GM18858 (cell line): Measurements from ENCODE around the gene RAPGEF6.
"Not testable (repeated sequence)": the region's sequence is repeated elsewhere in the genome, so short reads cannot be mapped to it uniquely, and the experiment has no call there.

Experiments
- ATAC-seq: cut with Tn5 transposase; IDR thresholded peaks from one replicate; pipeline ENCODE4 v1.9.1; 2021; ENCODE audit not compliant: unreplicated experiment

The RAPGEF6 gene

GRCh38 chr5:131514316-131515283 lies 120.4 kb downstream of the RAPGEF6 start:
- no peak for ATAC-seq

GRCh38 chr5:131513780-131514179 lies 121.2 kb downstream of the RAPGEF6 start:
- no peak for ATAC-seq

DNA sequence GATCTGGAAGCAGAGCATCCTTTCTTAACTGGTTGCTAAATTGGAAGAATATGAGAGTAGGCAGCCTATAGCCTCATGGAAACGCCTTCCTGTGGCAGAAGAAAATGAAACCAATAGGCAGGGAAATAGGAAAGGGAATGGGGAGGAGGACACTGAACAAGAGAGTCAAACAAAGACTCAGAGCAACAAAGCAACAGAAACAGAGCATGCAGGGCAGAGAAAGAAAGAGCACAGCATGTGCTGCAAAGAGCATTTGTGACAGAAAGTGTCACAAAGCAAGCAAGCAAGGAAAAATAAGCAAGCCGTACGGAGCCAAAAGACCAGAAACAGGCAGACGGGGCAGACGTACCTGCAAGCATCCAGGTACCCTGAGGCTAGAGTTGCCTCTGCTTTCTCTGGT lies 123.1 kb downstream of the RAPGEF6 start:
- no peak for ATAC-seq

DNA sequence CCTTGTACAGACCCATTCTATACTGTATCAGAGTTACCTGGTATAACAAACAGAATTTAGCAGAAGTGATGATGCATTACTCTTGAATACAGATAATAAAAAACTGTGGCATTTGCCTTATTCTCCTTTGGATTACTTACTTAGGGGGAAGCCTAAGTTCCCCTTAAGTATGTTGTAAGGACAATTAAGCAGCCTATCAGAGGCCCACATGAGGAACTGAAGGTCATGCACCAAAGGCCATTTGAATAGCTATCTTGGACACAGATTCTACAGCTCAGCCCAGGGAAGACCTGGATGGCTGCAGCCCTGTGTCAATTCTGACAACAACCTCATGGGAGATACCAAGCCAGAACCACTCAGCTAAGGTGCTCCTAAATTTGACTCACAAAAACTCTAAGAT lies 125.2 kb downstream of the RAPGEF6 start:
- no peak for ATAC-seq

DNA sequence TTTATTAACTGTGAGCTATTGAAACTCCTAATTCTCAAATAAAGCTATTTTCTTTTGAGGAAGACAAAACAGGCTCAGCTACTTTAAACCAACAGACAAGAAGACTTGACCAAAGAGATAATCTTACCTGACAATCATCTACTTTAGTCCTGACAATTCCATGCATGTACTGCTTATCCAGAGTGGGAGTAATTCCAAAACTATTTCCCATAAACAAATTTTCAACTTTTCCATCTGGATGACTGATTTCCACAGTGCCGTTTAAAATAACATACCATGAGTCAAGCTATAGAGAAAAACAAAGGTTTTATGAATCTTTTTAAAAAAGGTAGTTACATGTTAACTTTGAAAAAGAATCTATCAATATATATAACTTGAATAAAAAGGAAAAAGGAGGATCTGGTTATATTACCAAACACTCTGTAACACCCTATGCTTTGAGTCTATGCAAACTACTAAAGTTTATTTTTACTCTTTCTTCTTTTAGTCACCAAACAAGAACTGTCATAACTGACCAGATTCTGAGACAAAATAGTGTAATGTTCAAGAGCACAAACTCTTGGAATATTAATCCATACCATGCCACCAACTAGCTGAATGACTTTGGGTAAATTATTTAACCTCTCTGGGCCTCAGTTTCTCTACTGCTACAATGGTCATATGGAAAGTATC lies 129.7 kb downstream of the RAPGEF6 start:
- ATAC-seq = peak; percentile 44

DNA sequence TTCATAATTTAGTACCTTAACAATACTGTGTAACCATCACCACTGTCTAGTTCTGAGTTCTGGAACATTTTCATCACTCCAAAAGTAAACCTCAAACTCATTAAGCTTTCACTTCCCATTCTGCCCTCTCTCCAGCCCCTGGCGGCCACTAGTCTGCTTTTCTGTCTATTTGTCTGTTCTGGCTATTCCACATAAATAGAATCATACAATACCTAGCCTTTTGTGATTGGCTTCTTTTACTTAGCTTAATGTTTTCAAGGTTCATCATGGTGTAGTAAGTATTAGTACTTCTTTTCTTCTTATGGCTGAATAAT lies 138.7 kb downstream of the RAPGEF6 start:
- ATAC-seq = peak; percentile 88

GRCh38 chr5:131495536-131496399 lies 139.3 kb downstream of the RAPGEF6 start:
- ATAC-seq = peak; percentile 9

GRCh38 chr5:131491749-131492148 lies 143.3 kb downstream of the RAPGEF6 start:
- no peak for ATAC-seq

DNA sequence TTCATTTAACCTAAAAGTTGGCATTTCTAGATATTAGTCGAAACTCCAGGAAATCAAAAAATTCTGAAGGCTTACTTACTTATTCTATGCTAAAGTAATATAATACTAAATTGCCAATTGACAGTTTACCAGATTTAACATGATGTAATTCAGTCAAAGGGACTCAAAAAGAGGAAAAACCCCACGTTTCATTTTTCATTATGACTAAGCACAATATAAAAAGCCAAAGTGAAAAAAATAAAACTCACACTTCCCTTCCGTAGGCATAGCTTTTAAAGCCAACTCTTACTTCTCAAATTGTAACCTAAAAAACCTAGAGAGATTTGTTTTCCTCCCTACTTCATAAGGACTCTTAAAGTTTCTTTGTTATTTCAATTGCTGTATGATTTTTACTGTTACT lies 146.6 kb downstream of the RAPGEF6 start:
- ATAC-seq = peak; percentile 86

GRCh38 chr5:131487371-131487770 lies 147.7 kb downstream of the RAPGEF6 start:
- not testable (repeated sequence) for ATAC-seq

- no peak for ATAC-seq
Measured at GRCh38 chr5:131482617-131483016, 152.4 kb downstream of the RAPGEF6 start.

GRCh38 chr5:131481569-131481968 lies 153.5 kb downstream of the RAPGEF6 start:
- ATAC-seq = no peak

DNA sequence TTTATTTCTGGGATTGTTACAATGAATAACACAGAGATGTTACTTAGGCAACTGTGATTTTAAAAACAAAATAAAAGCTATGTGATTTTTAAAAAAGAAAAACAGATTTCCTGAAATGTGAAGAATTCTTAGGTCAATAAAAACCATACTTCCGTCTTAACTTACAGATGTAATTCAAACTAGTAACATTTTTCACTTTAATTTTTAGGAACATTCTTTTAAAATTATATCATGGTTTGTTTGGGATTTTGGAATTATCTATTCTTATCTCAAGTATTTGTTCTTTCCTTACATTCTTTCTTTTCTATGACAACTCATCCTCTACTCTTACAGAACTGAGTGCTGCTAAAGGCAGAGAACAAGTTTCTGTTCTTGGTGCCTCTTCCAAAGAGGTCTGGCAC lies 159.5 kb downstream of the RAPGEF6 start:
- no peak for ATAC-seq

DNA sequence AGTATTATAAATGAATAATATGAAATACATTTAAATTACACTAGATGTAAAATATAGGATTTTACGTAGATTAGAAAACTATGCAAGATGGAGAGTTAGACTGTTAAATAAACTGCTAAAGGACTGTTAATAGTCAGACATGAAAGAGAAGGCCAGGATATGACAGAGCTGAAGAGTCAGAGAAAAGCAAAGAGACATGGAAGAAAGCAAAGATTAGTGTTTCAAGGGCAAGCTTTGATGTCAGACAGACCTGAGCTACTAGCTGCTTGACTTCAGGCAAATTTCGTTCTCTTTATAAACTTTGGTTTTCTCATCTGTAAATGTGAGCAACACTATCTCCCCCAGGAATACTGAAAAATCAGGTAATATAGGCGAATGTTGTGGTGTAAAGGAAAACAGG lies 161.3 kb downstream of the RAPGEF6 start:
- ATAC-seq = no peak

GRCh38 chr5:131466171-131466766 lies 168.8 kb downstream of the RAPGEF6 start:
- no peak for ATAC-seq

DNA sequence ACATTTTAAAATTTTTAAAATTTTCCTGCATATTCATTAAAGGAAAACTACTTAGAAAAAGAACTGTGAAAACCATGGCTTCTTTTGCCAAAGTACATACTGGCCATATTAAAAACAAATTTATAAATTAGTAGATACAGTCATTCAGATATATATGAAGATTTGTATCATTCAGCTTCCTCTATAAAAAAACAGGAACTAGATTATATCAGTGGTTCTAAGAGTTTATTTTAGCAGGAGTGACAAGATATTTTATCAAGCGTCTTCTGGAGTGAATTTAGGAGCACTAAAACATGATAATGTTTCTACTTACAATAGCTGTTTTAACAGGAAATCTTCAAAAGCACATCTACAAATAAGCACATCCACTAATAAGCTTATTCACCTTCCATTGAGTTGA lies 171.4 kb downstream of the RAPGEF6 start:
- no peak for ATAC-seq

DNA sequence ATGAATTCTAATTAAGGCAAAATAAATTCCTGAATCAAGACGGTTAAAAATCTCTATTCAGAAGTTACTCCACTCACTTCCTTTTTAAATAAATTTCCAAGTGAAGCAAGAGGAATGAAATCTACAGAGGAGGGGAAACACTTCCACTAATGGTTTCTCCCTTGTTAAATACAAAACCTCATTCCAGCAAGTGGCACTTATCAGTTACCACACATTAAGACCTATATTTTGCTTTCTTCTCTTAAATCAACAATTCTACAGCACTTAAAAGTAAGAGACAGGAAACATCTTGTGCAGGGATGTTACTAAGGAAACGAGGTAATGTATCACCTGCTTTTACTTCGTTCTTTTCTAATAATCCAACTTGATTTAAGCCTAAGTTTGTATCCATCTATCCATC lies 172.6 kb downstream of the RAPGEF6 start:
- ATAC-seq = no peak

DNA sequence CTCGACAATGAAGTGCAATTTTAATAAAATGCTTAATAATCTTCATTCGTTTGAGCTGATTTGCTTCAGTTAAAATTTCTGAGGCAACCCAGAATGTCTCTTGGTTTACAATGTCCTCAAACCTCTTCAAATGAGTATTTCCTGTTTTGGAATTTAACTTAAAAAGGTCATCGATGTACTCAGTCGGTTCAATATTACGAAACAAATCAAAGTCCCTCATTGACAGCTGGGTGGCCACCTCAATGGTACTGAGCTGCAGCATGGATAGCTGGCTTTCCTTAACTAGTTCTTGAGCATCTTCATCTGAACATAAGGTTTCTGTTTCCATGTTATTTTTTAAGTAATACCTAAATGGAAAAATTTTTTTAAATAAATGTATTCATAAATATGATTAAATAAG lies 173.3 kb downstream of the RAPGEF6 start:
- ATAC-seq = no peak

DNA sequence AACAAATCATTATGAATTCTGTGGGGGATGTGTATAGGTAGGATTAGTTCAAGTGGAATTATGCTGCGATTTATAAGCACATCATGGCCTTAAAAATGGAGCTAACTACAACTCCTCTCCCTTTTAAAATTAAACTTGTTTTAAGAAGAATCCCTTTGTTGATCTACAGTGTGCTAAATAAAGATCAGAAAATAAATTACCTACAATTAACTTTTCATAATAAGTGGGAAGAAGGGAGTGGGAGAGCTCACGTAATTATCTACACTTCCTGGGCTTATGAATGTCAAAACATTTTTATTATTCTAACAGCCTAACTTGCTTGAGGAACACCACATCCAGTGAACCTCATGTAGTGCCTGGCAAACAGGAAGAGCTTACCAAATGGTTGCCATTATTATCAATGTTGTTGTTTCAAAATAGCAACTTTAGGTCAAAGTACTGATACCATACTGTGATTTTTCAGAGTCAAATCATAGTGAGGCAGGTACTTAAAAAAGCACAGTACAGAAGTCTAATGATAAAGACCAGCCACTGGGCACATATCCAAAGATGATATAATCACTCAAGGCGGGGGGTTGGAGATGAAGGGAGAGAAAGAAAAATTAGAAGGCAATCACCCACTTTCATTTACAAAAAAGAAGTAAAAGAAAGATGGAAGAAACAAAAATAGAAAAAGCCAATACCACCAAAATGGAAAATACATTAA lies 174.0 kb downstream of the RAPGEF6 start:
- no peak for ATAC-seq

- ATAC-seq = no peak
Measured at GRCh38 chr5:131460133-131460532, 174.9 kb downstream of the RAPGEF6 start.
